Neural progenitor cell (in vitro differentiated cells): Measurements from ENCODE around the gene RDX.

Experiments
- CTCF ChIP-seq: fragments of 200-600 bp; sonication (generic); IDR thresholded peaks from 2 replicates; pipeline ENCODE4 v1.5.1; 2017; ENCODE audit warnings: antibody characterized with exemption, mild to moderate bottlenecking
- EZH2 ChIP-seq: fragments of 200-600 bp; sonication (generic); IDR thresholded peaks from 2 replicates; pipeline ENCODE4 v1.6.1; 2017; ENCODE audit warnings: antibody characterized with exemption, mild to moderate bottlenecking, moderate library complexity

- TF ChIP-seq CTCF (no peak), EZH2 (no peak)
Observed at GRCh38 chr11:110152199-110152598, 144.2 kb downstream of the RDX start.
